Mesendoderm (in vitro differentiated cells): Measurements from ENCODE around the gene BRAP. TPM values are rescaled to one million over a fixed set of nuclear protein-coding genes. Genes with fewer than 3 reads are reported as not detected.
A peak's percentile ranks its signal among the peaks of the same experiment; 100 is the strongest.

Source experiments
- DNase-seq: peaks from one replicate; pipeline ENCODE4 v3.0.0; 2013
- H2AK5ac ChIP-seq: 2 replicates; pipeline ENCODE4 v1.6.1; 2013; ENCODE audit warnings: low read length, inconsistent platforms
- H2BK120ac ChIP-seq: 2 replicates; pipeline ENCODE4 v1.6.1; 2013; ENCODE audit warnings: low read depth, mild to moderate bottlenecking, low read length, moderate library complexity, mixed read lengths
- H2BK15ac ChIP-seq: replicated peaks from 2 replicates; pipeline ENCODE4 v1.6.1; 2013; ENCODE audit warnings: low read depth, mild to moderate bottlenecking, moderate library complexity
- H2BK5ac ChIP-seq: 2 replicates; pipeline ENCODE4 v1.6.1; 2013; ENCODE audit warnings: low read length, inconsistent platforms
- H3K18ac ChIP-seq: 2 replicates; pipeline ENCODE4 v1.6.1; 2013; ENCODE audit warnings: mild to moderate bottlenecking, low read length, mixed read lengths
- H3K23ac ChIP-seq: one replicate; pipeline ENCODE4 v1.6.1; 2013; ENCODE audit warnings: low read length
- H3K27ac ChIP-seq: 2 replicates; pipeline ENCODE4 v1.5.1; 2013; ENCODE audit warnings: low read depth, mild to moderate bottlenecking, inconsistent platforms, low read length, moderate library complexity
- H3K27me3 ChIP-seq: 2 replicates; pipeline ENCODE4 v1.6.1; 2013; ENCODE audit warnings: low read length, control low read depth, mild to moderate bottlenecking, inconsistent platforms; ENCODE audit not compliant: insufficient read depth, poor library complexity
- H3K36me3 ChIP-seq: 2 replicates; pipeline ENCODE4 v1.6.1; 2013; ENCODE audit warnings: low read length, inconsistent platforms; ENCODE audit not compliant: control insufficient read depth, insufficient read depth
- H3K4ac ChIP-seq: one replicate; pipeline ENCODE4 v1.6.1; 2013; ENCODE audit warnings: low read depth, mild to moderate bottlenecking, low read length, moderate library complexity
- H3K4me1 ChIP-seq: 2 replicates; pipeline ENCODE4 v1.6.1; 2013; ENCODE audit warnings: low read depth, low read length, inconsistent platforms; ENCODE audit not compliant: control insufficient read depth
- H3K4me2 ChIP-seq: 2 replicates; pipeline ENCODE4 v1.6.1; 2013; ENCODE audit warnings: low read length
- H3K4me3 ChIP-seq: 2 replicates; pipeline ENCODE4 v1.5.1; 2013; ENCODE audit warnings: mild to moderate bottlenecking, low read length
- H3K56ac ChIP-seq: one replicate; pipeline ENCODE4 v1.6.1; 2013; ENCODE audit warnings: low read length
- H3K79me1 ChIP-seq: 2 replicates; pipeline ENCODE4 v1.6.1; 2013; ENCODE audit warnings: low read length, inconsistent platforms
- H3K79me2 ChIP-seq: 2 replicates; pipeline ENCODE4 v1.6.1; 2013; ENCODE audit warnings: mild to moderate bottlenecking, low read length; ENCODE audit not compliant: control insufficient read depth, insufficient read depth
- H3K9ac ChIP-seq: 2 replicates; pipeline ENCODE4 v1.6.1; 2013; ENCODE audit warnings: low read length, inconsistent platforms
- H4K5ac ChIP-seq: one replicate; pipeline ENCODE4 v1.6.1; 2013; ENCODE audit warnings: low read length
- H4K8ac ChIP-seq: one replicate; pipeline ENCODE4 v1.6.1; 2013; ENCODE audit warnings: low read depth, mild to moderate bottlenecking, control low read depth, low read length, moderate library complexity
- WGBS: extraction: QIAGEN DNeasy Blood & Tissue Kit; methylation state at CpG from one replicate; pipeline ENCODE4 v1.1.7; 2013; ENCODE audit warnings: low lambda C conversion rate, missing lambda C conversion rate; ENCODE audit not compliant: insufficient coverage; ENCODE audit errors: extremely low coverage; 5-methylcytosine and 5-hydroxymethylcytosine counted together
- polyA plus RNA-seq, 2 experiments: library from polyadenylated mRNA; stranded (reverse); fragments of 200-250 nt; gene quantifications; one replicate each; pipeline ENCODE4 v1.2.3, GENCODE V29; 2013

The BRAP gene
- 19.3 TPM for polyA plus RNA-seq (2013, experiment 1 of 2)
- 19.3 TPM for polyA plus RNA-seq (2013, experiment 2 of 2)

DNA sequence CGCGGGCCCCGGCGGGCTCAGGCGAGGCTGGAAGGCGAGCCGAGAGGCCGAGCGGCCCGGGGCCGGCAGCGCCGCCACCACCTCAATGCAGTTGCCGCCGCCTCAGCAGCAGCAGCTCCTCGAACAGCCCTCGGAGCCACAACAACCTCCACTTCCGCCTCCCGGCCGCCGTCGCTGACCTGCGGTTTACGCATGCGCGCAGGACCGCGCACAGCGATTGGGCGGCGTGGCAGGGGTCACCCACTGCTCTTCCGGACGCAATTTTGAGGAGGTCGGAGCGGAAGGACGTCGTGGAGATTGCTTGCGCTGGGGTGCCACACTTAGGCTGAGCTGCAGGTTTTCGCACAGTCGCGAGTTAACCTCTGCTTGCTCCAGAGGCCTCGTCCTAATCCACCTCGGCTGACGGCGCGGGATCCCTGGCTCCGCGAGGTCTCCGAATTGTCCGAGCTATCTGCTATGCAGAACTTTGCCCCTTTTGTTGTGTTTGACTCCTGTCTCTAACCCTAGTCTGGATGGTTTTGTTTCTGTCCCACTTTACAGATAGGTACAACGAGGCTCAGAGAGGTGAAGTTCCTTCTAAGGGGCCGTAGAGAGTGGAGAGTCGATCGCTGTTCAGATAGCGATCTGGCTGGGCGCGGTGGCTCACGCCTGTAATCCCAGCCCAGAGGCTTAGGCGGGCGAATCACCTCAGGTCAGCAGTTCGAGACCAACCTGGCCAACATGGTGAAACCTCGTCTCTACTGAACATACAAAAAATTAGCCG is at the start of gene BRAP, which contains the start of gene ACAD10:
Gene BRAP (minus strand): TSS at position 146 of the 763 bp plus-strand sequence. CDS start 164 bp downstream, outside the sequence.
Gene ACAD10 (plus strand): TSS at position 243 of the 763 bp plus-strand sequence. CDS start 6,657 bp downstream, outside the sequence.
- peaks cover 14% of the 10 kb centered on the region for H3K79me1 ChIP-seq
- peak within 1 kb of the TSS; percentile 76 for H2AK5ac ChIP-seq
- H3K4me2 ChIP-seq, result peak within 1 kb of the TSS; percentile 83
- H2BK15ac ChIP-seq, result no peak within 1 kb of the TSS
- H3K4ac ChIP-seq, result peak within 1 kb of the TSS; percentile 50
- peaks cover 18% of the 10 kb centered on the region for H3K79me2 ChIP-seq
- H4K5ac ChIP-seq, result peak within 1 kb of the TSS; percentile 90
- peaks cover 3% of the 10 kb centered on the region for H3K4me1 ChIP-seq
- H3K27ac ChIP-seq, result peak within 1 kb of the TSS; percentile 72
- H2BK120ac ChIP-seq, result no peak within 1 kb of the TSS
- H3K27me3 ChIP-seq, result no peaks in the 10 kb centered on the region
- H3K18ac ChIP-seq, result no peak within 1 kb of the TSS
- peak within 1 kb of the TSS; percentile 97 for H3K56ac ChIP-seq
- peak; percentile 97 for DNase-seq
- H3K36me3 ChIP-seq, result peaks cover 2% of the 10 kb centered on the region
- peak within 1 kb of the TSS; percentile 100 for H3K4me3 ChIP-seq
- H3K23ac ChIP-seq, result peak within 1 kb of the TSS; percentile 67
- peak within 1 kb of the TSS; percentile 97 for H3K9ac ChIP-seq
- H4K8ac ChIP-seq, result no peak within 1 kb of the TSS
- WGBS, result no CpG with 5 or more reads among the region's 63 CpGs
- H2BK5ac ChIP-seq, result peak within 1 kb of the TSS; percentile 35

GRCh38 chr12:111733340-111733915 is 47.7 kb upstream of the BRAP start:
- H2BK15ac ChIP-seq, result no peak overlapping the region
- no peak overlapping the region for H3K9ac ChIP-seq
- H2AK5ac ChIP-seq, result no peak overlapping the region
- H3K4me2 ChIP-seq, result no peak overlapping the region
- H4K5ac ChIP-seq, result no peak overlapping the region
- no peak overlapping the region for H3K56ac ChIP-seq
- H3K79me1 ChIP-seq, result no peaks in the 10 kb centered on the region
- H3K23ac ChIP-seq, result no peak overlapping the region
- no peak overlapping the region for H3K4ac ChIP-seq
- H3K4me3 ChIP-seq, result no peak overlapping the region
- H4K8ac ChIP-seq, result no peak overlapping the region
- no peak overlapping the region for H2BK5ac ChIP-seq
- DNase-seq, result no peak
- no peak overlapping the region for H3K18ac ChIP-seq
- H2BK120ac ChIP-seq, result no peak overlapping the region
- no CpG with 5 or more reads among the region's 8 CpGs for WGBS
- H3K36me3 ChIP-seq, result peaks cover 2% of the 10 kb centered on the region
- no peaks in the 10 kb centered on the region for H3K27me3 ChIP-seq
- no peaks in the 10 kb centered on the region for H3K4me1 ChIP-seq
- no peaks in the 10 kb centered on the region for H3K79me2 ChIP-seq
- H3K27ac ChIP-seq, result no peak overlapping the region

GRCh38 chr12:111732786-111733185 is 47.0 kb upstream of the BRAP start:
- Histone ChIP-seq H3K36me3 (peaks cover 2% of the 10 kb centered on the region), H3K79me2 (no peaks in the 10 kb centered on the region)
- no peak for DNase-seq

DNA sequence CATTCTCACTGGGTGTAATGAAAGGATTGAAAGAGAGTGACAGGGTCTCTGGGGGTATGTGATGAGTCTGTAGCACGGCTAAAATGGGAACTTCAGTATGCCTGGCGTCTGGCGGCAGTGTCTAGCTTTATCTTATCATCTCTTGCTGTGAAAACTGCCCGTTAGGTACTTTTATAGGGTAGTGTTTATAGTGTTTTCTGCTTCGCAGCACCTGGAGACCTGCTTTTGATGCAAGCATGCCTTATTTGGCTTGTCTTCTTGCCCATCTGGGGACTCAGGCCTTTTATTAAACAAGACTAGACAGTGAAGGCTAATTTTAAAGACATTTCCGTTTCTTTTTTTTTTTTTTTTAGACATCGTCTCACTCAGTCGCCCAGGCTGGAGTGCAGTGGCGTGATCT is 44.7 kb upstream of the BRAP start:
- no peaks in the 10 kb centered on the region for H3K79me2 ChIP-seq
- no peak overlapping the region for H3K9ac ChIP-seq
- WGBS, result no CpG with 5 or more reads among the region's 9 CpGs
- no peak overlapping the region for H4K5ac ChIP-seq
- no peak overlapping the region for H2BK5ac ChIP-seq
- H2BK15ac ChIP-seq, result no peak overlapping the region
- no peaks in the 10 kb centered on the region for H3K79me1 ChIP-seq
- H3K4me2 ChIP-seq, result no peak overlapping the region
- no peak overlapping the region for H4K8ac ChIP-seq
- H3K56ac ChIP-seq, result no peak overlapping the region
- no peaks in the 10 kb centered on the region for H3K36me3 ChIP-seq
- no peak overlapping the region for H3K23ac ChIP-seq
- no peak overlapping the region for H3K27ac ChIP-seq
- H2AK5ac ChIP-seq, result no peak overlapping the region
- no peak overlapping the region for H2BK120ac ChIP-seq
- DNase-seq, result no peak
- no peak overlapping the region for H3K18ac ChIP-seq
- H3K4me3 ChIP-seq, result no peak overlapping the region
- H3K4ac ChIP-seq, result no peak overlapping the region
- H3K4me1 ChIP-seq, result no peaks in the 10 kb centered on the region
- no peaks in the 10 kb centered on the region for H3K27me3 ChIP-seq

More at GRCh38 chr12:111732786-111733185, 47.0 kb upstream of the BRAP start:
- no peaks in the 10 kb centered on the region for H3K4me1 ChIP-seq
- no peak overlapping the region for H3K4me2 ChIP-seq
- H2BK5ac ChIP-seq, result no peak overlapping the region
- H3K9ac ChIP-seq, result no peak overlapping the region
- no peak overlapping the region for H3K4me3 ChIP-seq
- no CpG with 5 or more reads among the region's 4 CpGs for whole genome bisulfite sequencing
- no peak overlapping the region for H3K23ac ChIP-seq
- no peak overlapping the region for H2BK120ac ChIP-seq
- H4K5ac ChIP-seq, result no peak overlapping the region
- no peaks in the 10 kb centered on the region for H3K27me3 ChIP-seq
- no peak overlapping the region for H3K4ac ChIP-seq
- no peak overlapping the region for H3K27ac ChIP-seq
- no peak overlapping the region for H3K18ac ChIP-seq
- H2BK15ac ChIP-seq, result no peak overlapping the region
- H3K56ac ChIP-seq, result no peak overlapping the region
- H2AK5ac ChIP-seq, result no peak overlapping the region
- H4K8ac ChIP-seq, result no peak overlapping the region
- H3K79me1 ChIP-seq, result no peaks in the 10 kb centered on the region

DNA sequence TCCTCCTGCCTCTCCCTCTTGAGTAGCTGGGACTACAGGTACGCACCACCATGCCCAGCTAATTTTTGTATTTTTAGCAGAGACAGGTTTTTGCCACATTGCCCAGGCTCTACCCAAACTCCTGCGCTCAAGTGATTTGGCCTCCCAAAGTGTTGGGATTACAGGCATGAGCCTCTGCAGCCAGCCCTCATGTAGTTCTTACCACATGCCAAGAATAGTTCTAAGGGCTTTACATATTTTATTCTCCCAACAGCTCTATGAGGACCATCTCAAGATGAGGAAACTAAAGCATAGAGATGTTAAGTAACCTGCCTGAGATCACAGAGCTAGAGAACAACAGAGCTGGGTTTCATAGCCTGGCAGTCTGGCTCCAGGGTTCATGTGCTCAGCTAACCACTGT is 43.0 kb upstream of the BRAP start:
- no peaks in the 10 kb centered on the region for H3K27me3 ChIP-seq
- no peak for DNase-seq
- H3K9ac ChIP-seq, result no peak overlapping the region
- H2BK120ac ChIP-seq, result no peak overlapping the region
- no peak overlapping the region for H3K56ac ChIP-seq
- H3K18ac ChIP-seq, result no peak overlapping the region
- WGBS, result no CpG with 5 or more reads among the region's 2 CpGs
- no peaks in the 10 kb centered on the region for H3K79me2 ChIP-seq
- no peak overlapping the region for H2BK5ac ChIP-seq
- H3K23ac ChIP-seq, result no peak overlapping the region
- no peak overlapping the region for H3K4ac ChIP-seq
- no peak overlapping the region for H3K4me3 ChIP-seq
- no peak overlapping the region for H4K5ac ChIP-seq
- H3K4me2 ChIP-seq, result no peak overlapping the region
- H3K4me1 ChIP-seq, result no peaks in the 10 kb centered on the region
- H3K27ac ChIP-seq, result no peak overlapping the region
- no peak overlapping the region for H2AK5ac ChIP-seq
- H2BK15ac ChIP-seq, result no peak overlapping the region
- no peaks in the 10 kb centered on the region for H3K36me3 ChIP-seq
- no peak overlapping the region for H4K8ac ChIP-seq
- no peaks in the 10 kb centered on the region for H3K79me1 ChIP-seq
